Upper lobe of right lung (tissue), 1 donor: ENCODE results near the gene ZNRF1. TPM values are rescaled to one million over a fixed set of nuclear protein-coding genes. Genes with fewer than 3 reads are reported as not detected.
A peak's percentile ranks its signal among the peaks of the same experiment; 100 is the strongest.

Experiments used
- ATAC-seq: fragments of 200-7000 bp; cut with Tn5 transposase; one replicate; pipeline ENCODE4 v1.9.1; 2020; ENCODE audit warnings: mild to moderate bottlenecking, moderate library complexity
- DNase-seq: peaks from one replicate; pipeline ENCODE4 v3.0.0-alpha.2; 2020
- H3K27ac ChIP-seq: fragments of 200-600 bp; one replicate; pipeline ENCODE4 v1.8.0; 2022
- H3K27me3 ChIP-seq: fragments of 200-600 bp; one replicate; pipeline ENCODE4 v1.8.0; 2022; ENCODE audit warnings: mild to moderate bottlenecking
- H3K36me3 ChIP-seq: fragments of 200-600 bp; one replicate; pipeline ENCODE4 v1.8.0; 2022
- H3K4me1 ChIP-seq: fragments of 200-600 bp; one replicate; pipeline ENCODE4 v1.8.0; 2022
- H3K4me3 ChIP-seq: fragments of 200-600 bp; one replicate; pipeline ENCODE4 v1.8.0; 2022; ENCODE audit warnings: mild to moderate bottlenecking
- H3K9me3 ChIP-seq: fragments of 200-600 bp; one replicate; pipeline ENCODE4 v1.8.0; 2022
- intact Hi-C: fragments of 100-400 bp; cut with DNase I; formaldehyde crosslinking; loops from one replicate; pipeline ENCODE4 v1.11.0; 2022
- total RNA-seq: library from RNA; stranded (reverse); fragmentation: NEBNext Ultra II Directional; extraction: Animal tissue kit (Norgen Biotek cat#: 25700); gene quantifications from one replicate; pipeline ENCODE4 v1.2.1, GENCODE V29; 2021
- TF ChIP-seq, protein P1 (sequence below): fragments of 200-600 bp; IDR thresholded peaks from one replicate; pipeline ENCODE4 v1.8.0; 2022; ENCODE audit warnings: antibody characterized with exemption
- donor health status: DM: no; HTN: yes; CAD: no; lungs with severe emphysema.

The ZNRF1 gene
- total RNA-seq, 1 donor from 2014 or later: 21.3 TPM

- ATAC-seq (no peak), DNase-seq (no peak)
- Histone ChIP-seq H3K27me3 (no peaks in the 10 kb centered on the region), H3K36me3 (peaks cover 49% of the 10 kb centered on the region), H3K27ac (no peak overlapping the region), H3K4me3 (no peak overlapping the region), H3K4me1 (no peaks in the 10 kb centered on the region), H3K9me3 (no peaks in the 10 kb centered on the region)
- TF ChIP-seq, protein P1, sequence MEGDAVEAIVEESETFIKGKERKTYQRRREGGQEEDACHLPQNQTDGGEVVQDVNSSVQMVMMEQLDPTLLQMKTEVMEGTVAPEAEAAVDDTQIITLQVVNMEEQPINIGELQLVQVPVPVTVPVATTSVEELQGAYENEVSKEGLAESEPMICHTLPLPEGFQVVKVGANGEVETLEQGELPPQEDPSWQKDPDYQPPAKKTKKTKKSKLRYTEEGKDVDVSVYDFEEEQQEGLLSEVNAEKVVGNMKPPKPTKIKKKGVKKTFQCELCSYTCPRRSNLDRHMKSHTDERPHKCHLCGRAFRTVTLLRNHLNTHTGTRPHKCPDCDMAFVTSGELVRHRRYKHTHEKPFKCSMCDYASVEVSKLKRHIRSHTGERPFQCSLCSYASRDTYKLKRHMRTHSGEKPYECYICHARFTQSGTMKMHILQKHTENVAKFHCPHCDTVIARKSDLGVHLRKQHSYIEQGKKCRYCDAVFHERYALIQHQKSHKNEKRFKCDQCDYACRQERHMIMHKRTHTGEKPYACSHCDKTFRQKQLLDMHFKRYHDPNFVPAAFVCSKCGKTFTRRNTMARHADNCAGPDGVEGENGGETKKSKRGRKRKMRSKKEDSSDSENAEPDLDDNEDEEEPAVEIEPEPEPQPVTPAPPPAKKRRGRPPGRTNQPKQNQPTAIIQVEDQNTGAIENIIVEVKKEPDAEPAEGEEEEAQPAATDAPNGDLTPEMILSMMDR: no peak
- intact Hi-C loops: no loop called here
These were observed 44.1 kb upstream of the ZNRF1 start for GRCh38 chr16:74954763-74955162.

GRCh38 chr16:74973304-74973703, 25.5 kb upstream of the ZNRF1 start:
- DNase-seq: no peak
- intact Hi-C loops: no loop called here

GRCh38 chr16:74975591-74975990, 23.2 kb upstream of the ZNRF1 start:
- Histone ChIP-seq H3K4me3 (no peak overlapping the region), H3K4me1 (no peaks in the 10 kb centered on the region), H3K27me3 (no peaks in the 10 kb centered on the region), H3K36me3 (peaks cover 5% of the 10 kb centered on the region), H3K9me3 (no peaks in the 10 kb centered on the region), H3K27ac (no peak overlapping the region)
- TF ChIP-seq, protein P1: no peak
- DNase-seq (no peak), ATAC-seq (no peak)
- intact Hi-C loops: no loop called here

More at GRCh38 chr16:74973304-74973703, 25.5 kb upstream of the ZNRF1 start:
- no peak for ATAC-seq
- Histone ChIP-seq H3K9me3 (no peaks in the 10 kb centered on the region), H3K27me3 (no peaks in the 10 kb centered on the region), H3K4me1 (no peaks in the 10 kb centered on the region), H3K27ac (no peak overlapping the region), H3K4me3 (no peak overlapping the region), H3K36me3 (peaks cover 5% of the 10 kb centered on the region)
- TF ChIP-seq, protein P1: no peak

GRCh38 chr16:74982256-74982655, 16.6 kb upstream of the ZNRF1 start:
- Histone ChIP-seq H3K36me3 (peaks cover 5% of the 10 kb centered on the region), H3K9me3 (no peaks in the 10 kb centered on the region), H3K4me1 (peaks cover 5% of the 10 kb centered on the region), H3K4me3 (no peak overlapping the region), H3K27me3 (no peaks in the 10 kb centered on the region), H3K27ac (no peak overlapping the region)
- TF ChIP-seq, protein P1: no peak
- no peak for ATAC-seq
- no peak for DNase-seq
- intact Hi-C loops: no loop called here

DNA sequence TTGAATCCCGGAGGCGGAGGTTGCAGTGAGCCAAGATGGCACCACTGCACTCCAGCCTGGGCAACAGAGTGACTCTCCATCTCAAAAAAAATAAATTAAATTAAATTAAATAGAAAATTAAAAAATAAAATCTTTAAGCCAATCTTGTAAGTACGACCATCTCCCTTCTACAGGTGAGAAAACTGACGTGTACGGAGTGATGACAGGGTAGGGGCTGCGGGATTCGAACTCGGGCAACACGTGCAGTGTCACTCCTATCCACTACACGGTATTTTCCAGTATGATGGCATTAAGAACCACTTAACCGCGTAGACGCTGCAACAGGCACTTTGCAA, 14.7 kb upstream of the ZNRF1 start:
- Histone ChIP-seq H3K9me3 (no peaks in the 10 kb centered on the region), H3K27me3 (no peaks in the 10 kb centered on the region), H3K36me3 (no peaks in the 10 kb centered on the region), H3K4me3 (peak overlapping the region; percentile 100), H3K27ac (peak overlapping the region; percentile 88), H3K4me1 (peaks cover 5% of the 10 kb centered on the region)
- TF ChIP-seq, protein P1: no peak
- no peak for ATAC-seq
- DNase-seq: no peak
- intact Hi-C loops: no loop called here
